H9 (cell line): ENCODE measurements around the gene EHMT2. TPM values are rescaled to one million over a fixed set of nuclear protein-coding genes. Genes with fewer than 3 reads are reported as not detected.
"Not testable (repeated sequence)": the region's sequence is repeated elsewhere in the genome, so short reads cannot be mapped to it uniquely, and the experiment has no call there.

Experiments
- DNase-seq: peaks from one replicate; pipeline ENCODE4 v3.0.0-alpha.2; 2017
- H2AFZ ChIP-seq: one replicate; pipeline ENCODE4 v1.6.1; 2013; ENCODE audit warnings: mild to moderate bottlenecking, low read length, control low read depth, moderate library complexity
- H2AK5ac ChIP-seq: 2 replicates; pipeline ENCODE4 v1.6.1; 2013; ENCODE audit warnings: low read length, control low read depth, mixed read lengths; ENCODE audit not compliant: insufficient read length
- H2BK120ac ChIP-seq: one replicate; pipeline ENCODE4 v1.6.1; 2013; ENCODE audit warnings: low read depth, mild to moderate bottlenecking, low read length, control low read depth, inconsistent platforms; ENCODE audit not compliant: poor library complexity, severe bottlenecking
- H2BK12ac ChIP-seq: 2 replicates; pipeline ENCODE4 v1.6.1; 2013; ENCODE audit warnings: low read length, control low read depth, mixed read lengths, low read depth; ENCODE audit not compliant: insufficient read length
- H2BK15ac ChIP-seq: 2 replicates; pipeline ENCODE4 v1.6.1; 2013; ENCODE audit warnings: low read depth, low read length, control low read depth
- H2BK20ac ChIP-seq: one replicate; pipeline ENCODE4 v1.6.1; 2013; ENCODE audit warnings: low read depth, mild to moderate bottlenecking, low read length, control low read depth, inconsistent platforms; ENCODE audit not compliant: poor library complexity, severe bottlenecking
- H2BK5ac ChIP-seq: 2 replicates; pipeline ENCODE4 v1.6.1; 2013; ENCODE audit warnings: low read length, control low read depth, mixed read lengths; ENCODE audit not compliant: insufficient read length
- H3K14ac ChIP-seq: 2 replicates; pipeline ENCODE4 v1.6.1; 2013; ENCODE audit warnings: low read length, control low read depth; ENCODE audit not compliant: insufficient read depth
- H3K18ac ChIP-seq: 2 replicates; pipeline ENCODE4 v1.6.1; 2013; ENCODE audit warnings: low read depth, mild to moderate bottlenecking, mixed read lengths, low read length, control low read depth; ENCODE audit not compliant: insufficient read length
- H3K23ac ChIP-seq: 2 replicates; pipeline ENCODE4 v1.6.1; 2013; ENCODE audit warnings: low read length, control low read depth, mixed read lengths, low read depth; ENCODE audit not compliant: insufficient read length
- H3K23me2 ChIP-seq: 2 replicates; pipeline ENCODE4 v1.6.1; 2013; ENCODE audit warnings: low read depth, mild to moderate bottlenecking, mixed read lengths, low read length, control low read depth; ENCODE audit not compliant: insufficient read length, poor library complexity, severe bottlenecking
- H3K27ac ChIP-seq: 2 replicates; pipeline ENCODE4 v1.5.1; 2013; ENCODE audit warnings: low read length, control low read depth, mixed read lengths, low read depth; ENCODE audit not compliant: insufficient read length
- H3K27me3 ChIP-seq: 2 replicates; pipeline ENCODE4 v1.6.1; 2013; ENCODE audit warnings: low read length, control low read depth, inconsistent platforms; ENCODE audit not compliant: insufficient read depth
- H3K4ac ChIP-seq: 2 replicates; pipeline ENCODE4 v1.6.1; 2013; ENCODE audit warnings: low read depth, mild to moderate bottlenecking, control low read depth, inconsistent platforms, low read length, moderate library complexity
- H3K4me1 ChIP-seq: 2 replicates; pipeline ENCODE4 v1.6.1; 2013; ENCODE audit warnings: low read length, control low read depth, inconsistent platforms; ENCODE audit not compliant: insufficient read depth
- H3K4me2 ChIP-seq: 2 replicates; pipeline ENCODE4 v1.6.1; 2013; ENCODE audit warnings: low read length, control low read depth, mixed read lengths; ENCODE audit not compliant: insufficient read length, insufficient read depth
- H3K56ac ChIP-seq: 2 replicates; pipeline ENCODE4 v1.6.1; 2013; ENCODE audit warnings: low read depth, mild to moderate bottlenecking, mixed read lengths, low read length, control low read depth; ENCODE audit not compliant: insufficient read length
- H3K79me1 ChIP-seq: 2 replicates; pipeline ENCODE4 v1.6.1; 2013; ENCODE audit warnings: low read depth, mild to moderate bottlenecking, moderate library complexity, low read length, control low read depth, inconsistent platforms; ENCODE audit not compliant: insufficient read depth, poor library complexity, severe bottlenecking
- H3K79me2 ChIP-seq: 2 replicates; pipeline ENCODE4 v1.6.1; 2013; ENCODE audit warnings: low read length, control low read depth, inconsistent platforms; ENCODE audit not compliant: insufficient read depth
- H3K9ac ChIP-seq: 2 replicates; pipeline ENCODE4 v1.6.1; 2013; ENCODE audit warnings: low read length, control low read depth, mixed read lengths; ENCODE audit not compliant: insufficient read length; ENCODE audit errors: extremely low read depth
- H3K9me3 ChIP-seq: one replicate; pipeline ENCODE4 v1.6.1; 2013; ENCODE audit warnings: low read depth, low read length, inconsistent platforms; ENCODE audit not compliant: control insufficient read depth
- H3T11ph ChIP-seq: one replicate; pipeline ENCODE4 v1.6.1; 2013; ENCODE audit warnings: mild to moderate bottlenecking, low read length, control low read depth, inconsistent platforms
- H4K20me1 ChIP-seq: one replicate; pipeline ENCODE4 v1.6.1; 2013; ENCODE audit not compliant: control insufficient read depth, insufficient read length, insufficient read depth
- H4K5ac ChIP-seq: 2 replicates; pipeline ENCODE4 v1.6.1; 2013; ENCODE audit warnings: low read depth, mild to moderate bottlenecking, mixed read lengths, low read length, control low read depth; ENCODE audit not compliant: insufficient read length
- H4K8ac ChIP-seq: replicated peaks from 2 replicates; pipeline ENCODE4 v1.6.1; 2013; ENCODE audit warnings: low read length, control low read depth, mixed read lengths, low read depth; ENCODE audit not compliant: insufficient read length
- H4K91ac ChIP-seq: 2 replicates; pipeline ENCODE4 v1.6.1; 2013; ENCODE audit warnings: low read depth, mild to moderate bottlenecking, moderate library complexity, mixed read lengths, low read length, control low read depth; ENCODE audit not compliant: insufficient read length
- H3K27ac Mint-ChIP-seq, 3 experiments: 2 replicates in 2 of 3; 3 replicates in 1 of 3; pipeline ENCODE4 v1.8.0; 2020 to 2021; ENCODE audit warnings: mixed read lengths in 3 of 3, mild to moderate bottlenecking in 1 of 3, moderate library complexity in 1 of 3
- H3K27me3 Mint-ChIP-seq: 2 replicates; pipeline ENCODE4 v1.8.0; 2021; ENCODE audit warnings: low read depth, mild to moderate bottlenecking, moderate library complexity, mixed read lengths
- H3K36me3 Mint-ChIP-seq, 3 experiments: 2 replicates in 2 of 3; 3 replicates in 1 of 3; pipeline ENCODE4 v1.8.0; 2020 to 2021; ENCODE audit warnings: low read depth in 3 of 3, mixed read lengths in 3 of 3; ENCODE audit not compliant: insufficient read depth in 1 of 3
- H3K4me1 Mint-ChIP-seq, 2 experiments: 2 replicates each; pipeline ENCODE4 v1.8.0; 2020; ENCODE audit warnings: mixed read lengths in 2 of 2
- H3K4me3 Mint-ChIP-seq, 2 experiments: 2 replicates in 1 of 2; 3 replicates in 1 of 2; pipeline ENCODE4 v1.8.0; 2020 to 2021; ENCODE audit warnings: mild to moderate bottlenecking in 2 of 2, mixed read lengths in 2 of 2, moderate library complexity in 1 of 2
- H3K9me3 Mint-ChIP-seq, 2 experiments: 2 replicates in 1 of 2; 3 replicates in 1 of 2; pipeline ENCODE4 v1.8.0; 2020; ENCODE audit warnings: mild to moderate bottlenecking in 2 of 2, mixed read lengths in 2 of 2, moderate library complexity in 1 of 2
- CTCF ChIP-seq: fragments of 200-600 bp; sonication (generic); conservative IDR thresholded peaks from 3 replicates; pipeline ENCODE4 v1.8.0; 2021; ENCODE audit warnings: antibody characterized with exemption, mild to moderate bottlenecking
- WGBS: extraction: QIAGEN DNeasy Blood & Tissue Kit; methylation state at CpG from one replicate; pipeline ENCODE4 v1.1.7; 2013; ENCODE audit warnings: missing lambda C conversion rate, low lambda C conversion rate, mixed read lengths; ENCODE audit not compliant: insufficient read length; ENCODE audit errors: extremely low coverage; 5-methylcytosine and 5-hydroxymethylcytosine counted together
- total RNA-seq: library from RNA; stranded (reverse); gene quantifications from 2 replicates; pipeline ENCODE4 v1.2.1, GENCODE V29; 2021

Gene EHMT2
- total RNA-seq, 1 experiment from 2014 or later = 124 TPM

- no peak overlapping the region for H3K4ac ChIP-seq
- H3K9me3 ChIP-seq = no peaks in the 10 kb centered on the region
- no peak overlapping the region for H2BK12ac ChIP-seq
- H3K27ac ChIP-seq = no peak overlapping the region
- Mint-ChIP-seq H3K9me3 (peaks cover 5 to 6% of the 10 kb centered on the region in 2 experiments), H3K27ac (no peak overlapping the region; a peak in 1 of 7 replicates), H3K4me1 (peaks cover 7 to 8% of the 10 kb centered on the region in 2 experiments), H3K27me3 (peaks cover 2% of the 10 kb centered on the region), H3K36me3 (peaks cover 12 to 36% (median 22%) of the 10 kb centered on the region in 3 experiments; a peak in 6 of 7 replicates), H3K4me3 (no peak overlapping the region)
- no peak overlapping the region for H4K8ac ChIP-seq
- H3K18ac ChIP-seq = no peak overlapping the region
- no peak overlapping the region for H3K56ac ChIP-seq
- no peak overlapping the region for H2AFZ ChIP-seq
- H2BK5ac ChIP-seq = no peak overlapping the region
- no peak overlapping the region for H4K5ac ChIP-seq
- no peaks in the 10 kb centered on the region for H3K79me1 ChIP-seq
- no peak for TF ChIP-seq CTCF
- H2BK15ac ChIP-seq = no peak overlapping the region
- H2BK120ac ChIP-seq = no peak overlapping the region
- no peak overlapping the region for H3K14ac ChIP-seq
- H4K20me1 ChIP-seq = no peaks in the 10 kb centered on the region
- no peak overlapping the region for H3T11ph ChIP-seq
- no peaks in the 10 kb centered on the region for H3K27me3 ChIP-seq
- no peak overlapping the region for H4K91ac ChIP-seq
- no peaks in the 10 kb centered on the region for H3K4me1 ChIP-seq
- no peak overlapping the region for H2AK5ac ChIP-seq
- WGBS = no CpG with 5 or more reads among the region's 8 CpGs
- no peak overlapping the region for H3K4me2 ChIP-seq
- no peaks in the 10 kb centered on the region for H3K79me2 ChIP-seq
- no peak overlapping the region for H2BK20ac ChIP-seq
- no peak overlapping the region for H3K9ac ChIP-seq
- H3K23ac ChIP-seq = no peak overlapping the region
- no peak for DNase-seq
- peaks cover 11% of the 10 kb centered on the region for H3K23me2 ChIP-seq
Measured at GRCh38 chr6:31858707-31859106, 38.8 kb downstream of the EHMT2 start.

GRCh38 chr6:31857774-31858173, 39.7 kb downstream of the EHMT2 start:
- not testable (repeated sequence) for H2BK12ac ChIP-seq, H3K18ac ChIP-seq
- WGBS = no CpG with 5 or more reads among the region's 8 CpGs

More at GRCh38 chr6:31857774-31858173, 39.7 kb downstream of the EHMT2 start:
- H2AK5ac ChIP-seq, H3K4me1 ChIP-seq, H2BK20ac ChIP-seq, H3K14ac ChIP-seq, H3K4me3 Mint-ChIP-seq, H3T11ph ChIP-seq, H3K9me3 ChIP-seq, H4K5ac ChIP-seq, H4K91ac ChIP-seq, H3K27ac Mint-ChIP-seq, H3K27me3 ChIP-seq, H4K8ac ChIP-seq, H2BK120ac ChIP-seq, H3K56ac ChIP-seq, H3K27ac ChIP-seq, H3K4ac ChIP-seq, H2BK15ac ChIP-seq, H2BK5ac ChIP-seq, H3K79me2 ChIP-seq, H3K9ac ChIP-seq, H3K4me1 Mint-ChIP-seq, H3K79me1 ChIP-seq, DNase-seq, H3K23ac ChIP-seq, H2AFZ ChIP-seq, H3K27me3 Mint-ChIP-seq, H3K9me3 Mint-ChIP-seq, H3K23me2 ChIP-seq, H3K4me2 ChIP-seq, H4K20me1 ChIP-seq: not testable (repeated sequence)
- H3K36me3 Mint-ChIP-seq = peaks cover 14 to 39% (median 25%) of the 10 kb centered on the region in 3 experiments; a peak in 6 of 7 replicates
